Body of pancreas (tissue), 4 donors: Measurements from ENCODE around the gene CST2.

Source experiments
- POLR2A ChIP-seq, 3 donors: fragments of 450-650 bp; IDR thresholded peaks; one replicate each; pipeline ENCODE4 v1.6.1; 2016; ENCODE audit warnings: antibody characterized with exemption in 3 of 3, mild to moderate bottlenecking in 2 of 3
- TF ChIP-seq, protein P1 (sequence below), 7 experiments: fragments of 450-650 bp in 4 of 7; fragments of 200-600 bp in 3 of 7; sonication (generic) in 3 of 7; IDR thresholded peaks; one replicate each; pipeline ENCODE4 v1.5.1; 2016 to 2019; ENCODE audit warnings: antibody characterized with exemption in 7 of 7

DNA sequence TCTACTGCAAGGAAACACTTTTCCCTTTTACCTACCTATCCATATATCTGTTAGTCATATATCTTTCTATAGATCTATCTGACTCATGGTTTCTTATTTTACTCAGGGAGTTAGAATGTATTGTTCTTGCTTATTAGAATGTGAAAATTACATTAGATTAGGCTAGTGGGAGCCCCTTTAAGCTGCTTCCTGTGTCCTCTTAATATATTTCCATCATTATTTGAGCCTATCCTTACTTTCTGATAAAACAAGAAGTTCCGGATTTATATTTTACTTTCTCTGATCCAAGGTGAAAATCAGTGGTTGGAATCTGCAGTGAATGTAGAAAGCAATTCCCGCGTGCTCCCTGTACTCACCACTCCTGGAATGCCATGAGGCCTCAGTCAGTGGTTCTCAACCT is 31.0 kb downstream of the CST2 start:
- TF ChIP-seq, protein P1, sequence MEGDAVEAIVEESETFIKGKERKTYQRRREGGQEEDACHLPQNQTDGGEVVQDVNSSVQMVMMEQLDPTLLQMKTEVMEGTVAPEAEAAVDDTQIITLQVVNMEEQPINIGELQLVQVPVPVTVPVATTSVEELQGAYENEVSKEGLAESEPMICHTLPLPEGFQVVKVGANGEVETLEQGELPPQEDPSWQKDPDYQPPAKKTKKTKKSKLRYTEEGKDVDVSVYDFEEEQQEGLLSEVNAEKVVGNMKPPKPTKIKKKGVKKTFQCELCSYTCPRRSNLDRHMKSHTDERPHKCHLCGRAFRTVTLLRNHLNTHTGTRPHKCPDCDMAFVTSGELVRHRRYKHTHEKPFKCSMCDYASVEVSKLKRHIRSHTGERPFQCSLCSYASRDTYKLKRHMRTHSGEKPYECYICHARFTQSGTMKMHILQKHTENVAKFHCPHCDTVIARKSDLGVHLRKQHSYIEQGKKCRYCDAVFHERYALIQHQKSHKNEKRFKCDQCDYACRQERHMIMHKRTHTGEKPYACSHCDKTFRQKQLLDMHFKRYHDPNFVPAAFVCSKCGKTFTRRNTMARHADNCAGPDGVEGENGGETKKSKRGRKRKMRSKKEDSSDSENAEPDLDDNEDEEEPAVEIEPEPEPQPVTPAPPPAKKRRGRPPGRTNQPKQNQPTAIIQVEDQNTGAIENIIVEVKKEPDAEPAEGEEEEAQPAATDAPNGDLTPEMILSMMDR (IDR thresholded peaks at IDR 0.05), result no peak
- TF ChIP-seq POLR2A (IDR thresholded peaks at IDR 0.05), result no peak
